Hepatocyte (in vitro differentiated cells): ENCODE results near the gene LAMB4.

Experiments
- CTCF ChIP-seq: fragments of 200-600 bp; sonication (generic); IDR thresholded peaks from 2 replicates; pipeline ENCODE4 v1.5.1; 2016; ENCODE audit warnings: antibody characterized with exemption, mild to moderate bottlenecking; ENCODE audit not compliant: poor library complexity
- EZH2 ChIP-seq: fragments of 200-600 bp; sonication (generic); IDR thresholded peaks from 2 replicates; pipeline ENCODE4 v1.6.1; 2016; ENCODE audit warnings: antibody characterized with exemption, mild to moderate bottlenecking, borderline replicate concordance
- EZH2phosphoT487 ChIP-seq: fragments of 200-600 bp; sonication (generic); IDR thresholded peaks from one replicate; pipeline ENCODE4 v1.6.1; 2018; ENCODE audit warnings: antibody characterized with exemption, mild to moderate bottlenecking, low read depth, moderate library complexity; ENCODE audit not compliant: unreplicated experiment, severe bottlenecking

- TF ChIP-seq CTCF (no peak), EZH2 (no peak), EZH2phosphoT487 (no peak)
Observed at GRCh38 chr7:108102671-108103312, 27.4 kb downstream of the LAMB4 start.
